HG03066 (cell line): ENCODE results near the gene UBE2I.

Source experiments
- ATAC-seq: cut with Tn5 transposase; IDR thresholded peaks from one replicate; pipeline ENCODE4 v1.9.1; 2021; ENCODE audit warnings: low read depth; ENCODE audit not compliant: unreplicated experiment

Gene UBE2I

DNA sequence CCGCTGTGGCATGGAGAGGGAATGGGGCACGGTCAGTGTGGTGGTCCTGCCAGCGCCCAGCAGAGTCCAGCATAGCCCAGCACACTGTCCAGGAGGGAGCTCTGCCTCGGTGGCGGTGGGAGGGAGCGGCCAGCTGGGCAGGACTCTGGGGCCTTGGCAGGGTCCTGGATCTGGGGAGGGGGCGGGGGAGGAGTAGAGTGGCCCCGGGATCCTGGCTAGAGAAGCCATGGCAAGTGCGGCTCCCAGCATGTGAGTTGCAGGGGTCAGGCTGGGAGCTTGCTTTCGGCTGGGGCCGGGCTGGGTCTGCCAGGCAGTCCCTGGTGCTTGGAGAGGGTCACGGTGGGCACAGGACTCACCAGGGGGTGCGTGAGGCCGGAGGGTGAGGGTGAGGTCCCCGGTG lies 46.2 kb downstream of the UBE2I start:
- no peak for ATAC-seq

- no peak for ATAC-seq
These were observed 46.8 kb downstream of the UBE2I start for GRCh38 chr16:1356061-1356900.

- no peak for ATAC-seq
These were observed 48.6 kb downstream of the UBE2I start for GRCh38 chr16:1357906-1358566.

DNA sequence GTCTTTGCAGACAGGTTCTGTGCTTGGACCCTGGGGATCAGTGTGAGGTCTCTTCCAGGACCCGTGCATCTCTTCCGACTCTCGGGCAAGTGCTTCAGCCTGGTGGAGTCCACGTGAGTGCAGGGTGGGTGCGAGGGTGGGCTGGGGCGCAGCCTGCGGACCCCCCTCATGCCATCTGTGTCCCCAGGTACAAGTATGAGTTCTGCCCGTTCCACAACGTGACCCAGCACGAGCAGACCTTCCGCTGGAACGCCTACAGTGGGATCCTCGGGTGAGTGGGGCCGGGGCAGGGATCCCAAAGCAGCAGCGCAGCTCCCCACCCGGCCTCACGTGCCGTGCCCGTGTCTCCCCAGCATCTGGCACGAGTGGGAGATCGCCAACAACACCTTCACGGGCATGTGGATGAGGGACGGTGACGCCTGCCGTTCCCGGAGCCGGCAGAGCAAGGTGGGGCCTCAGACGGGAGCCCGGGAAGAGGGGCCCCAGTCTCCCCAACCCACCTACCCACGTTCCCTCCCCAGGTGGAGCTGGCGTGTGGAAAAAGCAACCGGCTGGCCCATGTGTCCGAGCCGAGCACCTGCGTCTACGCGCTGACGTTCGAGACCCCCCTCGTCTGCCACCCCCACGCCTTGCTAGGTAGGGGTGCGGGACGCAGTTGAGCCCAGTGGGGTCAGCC lies 52.4 kb downstream of the UBE2I start:
- ATAC-seq: no peak

DNA sequence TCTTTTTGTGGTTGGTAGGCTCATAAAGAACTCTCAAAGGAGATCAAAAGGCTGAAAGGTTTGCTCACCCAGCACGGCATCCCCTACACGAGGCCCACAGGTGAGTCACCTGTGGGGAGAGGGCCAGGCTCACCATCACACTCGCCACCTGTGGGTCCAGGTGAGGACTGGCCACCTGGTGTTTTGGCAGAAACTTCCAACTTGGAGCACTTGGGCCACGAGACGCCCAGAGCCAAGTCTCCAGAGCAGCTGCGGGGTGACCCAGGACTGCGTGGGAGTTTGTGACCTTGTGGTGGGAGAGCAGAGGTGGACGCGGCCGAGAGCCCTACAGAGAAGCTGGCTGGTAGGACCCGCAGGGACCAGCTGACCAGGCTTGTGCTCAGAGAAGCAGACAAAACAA lies 53.4 kb downstream of the UBE2I start:
- ATAC-seq: no peak

GRCh38 chr16:1363501-1364041 lies 54.1 kb downstream of the UBE2I start:
- ATAC-seq: no peak

DNA sequence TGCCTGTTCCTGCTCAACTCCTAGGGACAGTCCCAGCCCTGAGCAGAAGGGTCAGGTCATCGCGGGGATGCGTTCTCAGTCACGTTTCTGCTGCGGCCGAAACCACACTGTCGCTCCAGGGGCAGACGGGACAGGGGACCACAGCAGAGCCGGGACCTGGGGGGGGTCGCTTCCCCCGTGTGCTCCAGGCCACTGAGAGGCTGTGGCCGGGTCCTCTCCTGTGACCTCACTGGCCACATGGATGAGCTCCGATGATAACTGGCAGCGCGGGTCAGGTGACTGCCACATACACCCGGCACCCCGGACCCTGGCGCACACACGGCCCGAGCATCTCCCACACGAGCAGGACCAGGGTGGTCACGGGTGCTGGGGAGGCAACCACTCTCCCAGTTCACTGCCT lies 55.1 kb downstream of the UBE2I start:
- ATAC-seq: no peak

DNA sequence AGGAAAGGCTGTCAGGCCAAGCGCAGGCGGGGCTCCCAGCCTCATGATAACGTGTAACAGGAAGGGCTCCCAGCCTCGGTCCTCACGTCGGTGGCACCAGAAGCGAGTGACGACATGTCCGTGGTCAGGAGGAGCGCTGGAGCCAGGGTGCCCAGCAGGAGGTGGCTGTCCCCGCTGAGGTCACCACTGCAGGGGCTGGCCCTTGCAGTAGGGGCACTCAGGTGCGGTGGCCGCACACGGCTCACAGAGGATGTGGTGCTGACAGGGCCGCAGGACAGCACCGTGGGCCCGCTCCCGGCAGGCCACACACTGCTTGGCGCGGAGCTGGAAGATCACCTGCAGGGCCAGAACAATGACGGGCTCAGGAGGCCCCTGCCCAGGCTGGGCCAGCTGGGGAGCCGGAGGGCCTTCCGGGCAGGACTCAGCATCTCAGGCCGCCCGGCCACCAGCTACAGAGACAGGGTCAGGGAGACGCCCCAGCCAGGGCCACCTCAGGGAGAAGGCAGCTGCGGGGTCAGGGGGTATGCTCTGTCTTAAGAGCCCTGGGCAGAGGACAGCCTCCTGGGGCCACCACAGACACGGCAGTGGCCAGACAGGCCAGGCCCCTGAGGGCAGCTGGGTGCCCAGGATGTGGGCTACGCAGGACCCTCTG lies 56.8 kb downstream of the UBE2I start:
- ATAC-seq: no peak

DNA sequence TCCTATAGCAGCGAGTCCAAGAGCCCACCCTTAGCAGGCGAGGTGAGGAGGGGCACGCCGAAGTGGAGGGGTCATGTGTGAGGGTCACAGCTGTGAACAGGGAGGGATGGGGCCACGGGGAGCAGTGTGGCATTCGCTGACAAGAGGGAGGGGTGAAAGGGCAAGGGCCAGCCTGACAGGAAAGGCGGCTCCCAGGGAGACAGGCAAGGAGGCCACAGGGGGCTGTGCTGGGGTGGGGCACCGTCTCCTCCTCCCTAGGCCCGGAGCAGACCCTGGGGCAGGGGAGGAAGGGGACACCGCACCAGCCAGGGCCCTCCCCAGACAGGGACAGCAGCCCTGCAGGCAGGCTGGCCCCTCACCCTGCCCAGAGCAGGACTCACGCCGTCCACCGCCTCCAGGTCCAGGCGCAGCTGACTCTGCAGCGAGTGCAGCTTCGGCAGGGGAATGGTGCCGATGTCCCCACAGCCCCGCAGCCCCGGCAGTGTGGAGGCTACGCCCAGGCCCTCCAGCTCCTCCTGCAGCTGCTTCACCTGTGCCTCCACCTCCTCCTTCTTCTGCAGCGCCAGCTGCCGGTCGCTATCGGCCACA lies 57.4 kb downstream of the UBE2I start:
- ATAC-seq: no peak

DNA sequence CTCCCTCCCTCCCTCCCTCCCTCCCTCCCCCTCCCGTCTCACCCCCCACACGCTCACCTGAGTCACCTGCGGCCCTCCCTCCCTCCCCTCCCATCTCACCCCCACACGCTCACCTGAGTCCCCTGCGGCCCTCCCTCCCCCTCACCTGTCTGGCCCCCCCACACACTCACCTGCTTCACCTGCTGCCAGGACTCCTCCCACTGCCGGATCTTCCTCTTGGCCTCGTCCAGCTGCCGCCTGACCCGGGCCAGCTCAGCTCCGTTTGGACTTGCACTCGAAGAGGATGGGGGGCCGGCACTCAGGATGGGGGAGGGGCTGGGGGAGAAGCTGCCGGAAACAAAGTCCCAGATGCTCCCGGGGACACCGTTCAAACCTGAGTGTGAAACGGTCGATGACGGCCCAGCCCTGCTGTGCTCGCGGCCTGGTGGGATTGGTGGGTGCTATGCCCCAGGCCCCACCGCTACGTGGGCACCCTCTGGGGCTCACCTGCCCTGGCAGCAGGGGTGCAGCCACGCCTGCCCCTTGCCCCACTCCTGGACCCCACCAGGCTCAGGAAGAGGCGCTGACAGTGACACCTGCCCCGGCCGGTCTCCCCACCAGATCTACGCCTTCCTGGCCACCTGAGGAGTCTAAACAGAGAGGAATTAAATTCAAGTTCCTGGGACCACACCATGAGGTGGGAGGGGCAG lies 58.2 kb downstream of the UBE2I start:
- ATAC-seq: no peak

GRCh38 chr16:1371054-1371978 lies 61.9 kb downstream of the UBE2I start:
- no peak for ATAC-seq

DNA sequence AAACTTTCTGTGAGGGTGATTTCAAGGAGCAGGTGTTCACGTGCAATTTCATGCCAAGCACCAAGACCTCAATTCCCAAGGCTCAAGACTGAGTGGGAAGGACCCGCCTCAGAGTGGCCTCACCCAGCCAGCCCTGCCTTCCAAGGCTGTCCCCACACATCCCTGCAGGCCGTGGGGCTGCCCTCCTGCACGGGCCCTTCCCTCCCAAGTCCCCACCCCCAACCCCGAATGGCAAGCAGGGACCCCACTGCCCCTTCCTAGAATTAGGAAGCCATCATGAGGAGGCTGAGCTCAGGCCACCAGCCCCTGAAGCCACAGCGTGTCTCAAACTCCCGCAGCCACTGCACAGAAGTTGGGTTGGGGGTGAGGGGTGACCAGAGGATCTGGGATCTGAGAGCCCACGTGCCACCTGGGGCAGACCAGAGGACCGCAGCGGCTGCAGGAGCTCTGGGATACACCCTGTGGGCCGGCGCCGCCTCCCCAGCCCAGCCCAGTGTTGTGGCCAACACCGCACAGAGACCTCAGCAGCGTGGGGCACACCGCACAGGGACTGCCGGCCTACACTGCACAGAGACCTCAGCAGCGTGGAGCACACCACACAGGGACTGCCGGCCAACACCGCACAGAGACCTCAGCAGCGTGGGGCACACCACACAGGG lies 63.0 kb downstream of the UBE2I start:
- ATAC-seq: no peak

GRCh38 chr16:1374418-1375297 lies 65.2 kb downstream of the UBE2I start:
- ATAC-seq: no peak

DNA sequence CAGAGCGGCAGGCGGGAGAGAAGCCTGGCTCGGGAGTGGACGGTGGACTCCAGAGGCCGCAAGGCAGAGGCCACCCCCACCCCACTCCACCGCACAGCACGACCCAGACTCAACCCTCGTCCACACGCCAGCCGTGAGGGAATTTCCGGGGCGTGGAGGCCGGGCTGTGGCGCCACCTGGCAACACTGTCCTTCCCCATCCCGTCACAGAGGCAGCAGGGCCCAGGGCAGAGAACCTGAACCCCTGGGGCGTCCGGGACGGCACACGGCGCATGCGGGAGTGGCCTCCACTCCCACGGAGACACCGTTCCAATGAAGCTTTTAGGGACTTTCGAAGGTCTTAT lies 65.8 kb downstream of the UBE2I start:
- no peak for ATAC-seq

- ATAC-seq: no peak
These were observed 66.4 kb downstream of the UBE2I start for GRCh38 chr16:1375741-1376410.
